Measurements from ENCODE around the gene ITGAX.
A peak's percentile ranks its signal among the peaks of the same experiment; 100 is the strongest.
"Not testable (repeated sequence)": the region's sequence is repeated elsewhere in the genome, so short reads cannot be mapped to it uniquely, and the experiment has no call there.

Gene ITGAX

DNA sequence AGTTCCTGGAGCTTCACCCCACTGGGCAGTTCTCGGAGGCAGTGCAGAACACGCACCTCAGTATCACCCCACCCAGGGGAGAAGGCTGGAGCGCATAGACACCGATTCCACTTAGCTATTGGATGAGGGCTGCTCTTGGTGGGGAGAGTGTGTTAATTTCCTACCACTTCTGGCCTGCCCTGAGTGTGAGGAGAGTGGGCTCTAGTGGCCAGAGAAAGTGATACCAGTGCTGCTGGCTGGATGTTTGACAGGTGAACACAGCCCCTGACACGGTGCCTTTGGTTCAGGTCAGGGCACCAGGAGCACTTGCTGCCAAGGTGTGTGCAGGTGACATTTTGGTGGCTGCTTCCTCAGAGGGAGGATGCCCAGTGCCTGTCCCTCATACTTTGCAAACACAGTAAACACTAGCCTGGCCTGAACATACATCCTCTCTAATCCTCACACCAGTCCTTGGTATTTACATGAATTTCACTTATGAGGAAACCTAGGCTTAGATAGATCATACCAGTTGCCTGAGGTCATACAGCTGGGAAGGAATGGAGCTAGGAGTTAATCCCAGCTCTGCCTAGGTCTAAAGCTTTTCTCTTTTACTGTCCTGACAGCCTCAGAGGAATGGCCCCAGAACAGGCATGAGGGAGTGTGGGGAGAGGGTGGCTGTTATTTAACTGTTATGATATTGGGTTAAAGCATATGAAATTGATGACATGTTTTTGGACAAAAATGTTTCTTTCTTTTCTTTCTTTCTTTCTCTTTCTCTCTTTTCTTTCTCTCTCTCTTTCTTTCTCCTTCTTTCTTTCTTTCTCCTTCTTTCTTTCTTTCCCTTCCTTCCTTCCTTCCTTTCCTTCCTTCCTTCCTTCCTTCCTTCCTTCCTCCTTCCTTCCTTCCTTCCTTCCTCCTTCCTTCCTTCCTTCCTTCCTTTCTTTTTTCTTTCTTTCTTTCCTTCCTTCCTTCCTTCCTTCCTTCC lies 21.0 kb upstream of the ITGAX start:
- Mint-ChIP-seq H3K27ac (peak overlapping the region in 1 of 2 donors; percentile 36), H3K4me1 (peaks cover 42% of the 10 kb centered on the region), H3K4me3 (peak overlapping the region in 1 of 2 donors; percentile 49), H3K9me3 (peaks cover 0 to 6% of the 10 kb centered on the region in 2 donors), H3K27me3 (peaks cover 10% of the 10 kb centered on the region)
- ATAC-seq, result peak; percentile 83
- DNase-seq, result peak; percentile 40 to 46

DNA sequence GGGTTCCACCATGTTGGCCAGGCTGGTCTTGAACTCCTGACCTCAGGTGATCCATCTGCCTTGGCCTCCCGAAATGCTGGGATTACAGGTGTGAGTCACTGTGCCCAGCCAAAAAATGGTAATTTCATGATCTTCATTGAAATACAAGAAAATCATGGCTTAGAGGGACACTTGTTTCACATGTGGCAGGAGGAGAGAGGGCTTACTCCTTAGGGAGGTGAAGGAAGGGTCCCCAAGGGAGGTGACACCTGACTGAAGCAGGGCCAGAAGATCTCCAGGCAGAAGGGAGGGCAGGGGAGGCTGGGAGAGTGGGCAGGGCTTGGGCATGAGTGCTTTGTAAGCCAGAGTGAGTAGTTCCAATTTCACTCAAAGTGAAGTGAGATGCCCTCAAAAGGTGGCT lies 20.0 kb upstream of the ITGAX start:
- Mint-ChIP-seq H3K27ac (no peak overlapping the region), H3K4me1 (peaks cover 45% of the 10 kb centered on the region), H3K4me3 (no peak overlapping the region), H3K27me3 (peaks cover 10% of the 10 kb centered on the region), H3K9me3 (peaks cover 0 to 7% of the 10 kb centered on the region in 2 donors)
- DNase-seq (peak in 1 of 2 donors; percentile 6), ATAC-seq (no peak)

DNA sequence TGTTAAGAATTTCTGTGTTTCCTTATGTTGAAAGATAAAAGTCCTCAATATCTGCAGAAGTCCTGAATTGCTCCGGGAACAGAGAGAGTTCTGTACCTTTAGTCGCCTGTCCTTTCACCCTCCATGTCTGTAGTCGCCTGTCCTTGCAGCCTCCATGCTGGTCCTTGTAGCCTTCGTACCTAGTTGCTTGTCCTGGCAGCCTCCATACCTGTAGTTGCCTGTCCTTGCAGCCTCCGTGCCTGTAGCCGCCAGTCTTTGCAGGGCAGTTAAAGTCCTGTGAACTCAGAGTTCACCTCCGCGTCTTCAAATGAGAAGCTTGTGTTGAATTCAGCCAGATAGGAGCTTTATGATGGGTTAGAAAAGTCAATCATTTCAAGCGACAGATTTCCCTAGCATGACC lies 19.5 kb upstream of the ITGAX start:
- no peak overlapping the region for H3K4me3 Mint-ChIP-seq

DNA sequence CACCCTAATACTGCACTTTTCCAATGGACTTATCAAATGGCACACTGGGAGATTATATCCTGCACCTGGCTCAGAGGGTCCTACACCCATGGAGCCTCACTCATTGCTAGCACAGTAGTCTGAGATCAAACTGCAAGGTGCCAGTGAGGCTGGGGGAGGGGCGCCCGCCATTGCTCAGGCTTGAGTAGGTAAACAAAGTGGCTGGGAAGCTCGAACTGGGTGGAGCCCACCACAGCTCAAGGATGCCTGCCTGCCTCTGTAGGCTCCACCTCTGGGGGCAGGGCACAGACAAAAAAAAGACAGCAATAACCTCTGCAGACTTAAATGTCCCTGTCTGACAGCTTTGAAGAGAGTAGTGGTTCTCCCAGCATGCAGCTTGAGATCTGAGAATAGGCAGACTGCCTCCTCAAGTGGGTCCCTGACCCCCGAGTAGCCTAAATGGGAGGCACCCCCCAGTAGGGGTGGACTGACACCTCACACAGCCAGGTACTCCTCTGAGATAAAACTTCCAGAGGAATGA lies 16.8 kb upstream of the ITGAX start:
- peak in 1 of 2 donors; percentile 3 for DNase-seq
- H3K4me3 Mint-ChIP-seq, result peak overlapping the region in 1 of 2 donors; percentile 16

More for the DNA sequence above, 19.5 kb upstream of the ITGAX start:
- Mint-ChIP-seq H3K9me3 (peaks cover 0 to 7% of the 10 kb centered on the region in 2 donors), H3K27ac (peak overlapping the region in 1 of 2 donors; percentile 43), H3K4me1 (peaks cover 42% of the 10 kb centered on the region), H3K27me3 (peaks cover 7% of the 10 kb centered on the region)
- DNase-seq (peak in 1 of 2 donors; percentile 2), ATAC-seq (no peak)

DNA sequence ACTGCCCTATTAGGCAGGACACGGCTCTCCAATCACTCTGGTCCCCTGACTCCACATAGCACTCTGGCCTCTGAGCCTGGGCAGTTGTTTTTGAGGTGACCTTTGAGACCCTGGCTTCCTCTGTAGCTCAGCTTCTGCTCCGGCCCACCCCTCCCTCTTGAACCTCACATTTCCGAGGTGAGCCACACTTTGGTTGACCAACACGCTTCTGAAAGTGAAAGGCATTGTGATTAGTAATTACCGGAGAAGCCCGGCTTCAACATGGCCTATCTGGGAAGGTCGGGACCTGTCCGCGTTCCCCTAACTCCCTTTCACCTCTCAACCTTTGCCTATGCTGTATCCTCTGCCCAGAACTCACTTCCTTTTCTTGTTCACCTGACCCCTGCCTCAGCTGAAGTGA lies 10.3 kb upstream of the ITGAX start:
- Mint-ChIP-seq H3K4me3 (peak overlapping the region in 1 of 2 donors; percentile 8), H3K27ac (no peak overlapping the region), H3K27me3 (no peaks in the 10 kb centered on the region), H3K4me1 (peaks cover 10% of the 10 kb centered on the region), H3K9me3 (no peaks in the 10 kb centered on the region)
- DNase-seq, result no peak
- ATAC-seq, result peak; percentile 42

More for the DNA sequence above, 16.8 kb upstream of the ITGAX start:
- not testable (repeated sequence) for H3K9me3 Mint-ChIP-seq, H3K27me3 Mint-ChIP-seq, ATAC-seq, H3K27ac Mint-ChIP-seq
- H3K4me1 Mint-ChIP-seq, result peaks cover 29% of the 10 kb centered on the region

DNA sequence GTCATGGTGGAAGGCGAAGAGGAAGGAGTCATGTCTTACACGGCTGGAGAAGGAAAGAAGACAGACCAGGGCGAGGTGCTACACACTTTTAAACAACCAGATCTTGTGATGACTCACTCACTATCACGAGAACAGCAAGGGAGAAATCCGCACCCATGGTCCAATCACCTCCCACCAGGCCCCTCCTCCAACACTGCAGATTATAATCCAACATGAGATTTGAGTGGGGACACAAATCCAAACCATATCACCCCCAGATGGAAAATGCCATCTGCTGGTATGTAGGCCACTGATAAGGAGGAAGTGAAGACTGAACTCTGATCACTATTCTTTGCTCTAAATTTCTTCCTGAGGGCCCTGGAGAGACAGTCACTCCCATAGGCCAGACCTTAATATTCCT lies 7.5 kb upstream of the ITGAX start:
- Mint-ChIP-seq H3K4me3 (no peak overlapping the region), H3K9me3 (no peaks in the 10 kb centered on the region), H3K4me1 (peaks cover 27% of the 10 kb centered on the region), H3K27me3 (no peaks in the 10 kb centered on the region), H3K27ac (no peak overlapping the region)
- no peak for ATAC-seq
- no peak for DNase-seq

DNA sequence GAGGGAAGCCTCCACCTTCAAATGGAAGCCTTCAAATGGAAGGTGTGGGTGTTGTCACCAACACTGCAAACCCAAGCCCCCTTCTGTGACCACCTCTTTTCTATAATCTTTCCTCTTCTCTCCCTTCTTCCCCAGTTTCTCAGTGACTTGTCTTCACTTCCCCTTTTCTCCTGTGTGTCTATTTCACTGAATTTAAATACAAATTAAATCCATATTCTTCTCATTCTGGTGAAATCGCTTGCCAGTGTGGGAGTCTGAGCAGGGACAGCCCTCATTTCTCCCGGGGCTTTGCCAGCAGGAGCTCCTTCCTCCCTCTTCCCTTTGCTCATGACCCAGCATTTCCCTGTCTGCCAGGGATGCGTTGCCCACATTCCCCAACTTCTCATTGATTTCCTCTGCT lies 6.4 kb upstream of the ITGAX start:
- no peaks in the 10 kb centered on the region for H3K27me3 Mint-ChIP-seq
- H3K9me3 Mint-ChIP-seq, result no peaks in the 10 kb centered on the region
- H3K4me3 Mint-ChIP-seq, result no peak overlapping the region
- peak overlapping the region in 1 of 2 donors; percentile 69 for H3K27ac Mint-ChIP-seq
- no peak for ATAC-seq
- peaks cover 39% of the 10 kb centered on the region for H3K4me1 Mint-ChIP-seq
- DNase-seq, result no peak

DNA sequence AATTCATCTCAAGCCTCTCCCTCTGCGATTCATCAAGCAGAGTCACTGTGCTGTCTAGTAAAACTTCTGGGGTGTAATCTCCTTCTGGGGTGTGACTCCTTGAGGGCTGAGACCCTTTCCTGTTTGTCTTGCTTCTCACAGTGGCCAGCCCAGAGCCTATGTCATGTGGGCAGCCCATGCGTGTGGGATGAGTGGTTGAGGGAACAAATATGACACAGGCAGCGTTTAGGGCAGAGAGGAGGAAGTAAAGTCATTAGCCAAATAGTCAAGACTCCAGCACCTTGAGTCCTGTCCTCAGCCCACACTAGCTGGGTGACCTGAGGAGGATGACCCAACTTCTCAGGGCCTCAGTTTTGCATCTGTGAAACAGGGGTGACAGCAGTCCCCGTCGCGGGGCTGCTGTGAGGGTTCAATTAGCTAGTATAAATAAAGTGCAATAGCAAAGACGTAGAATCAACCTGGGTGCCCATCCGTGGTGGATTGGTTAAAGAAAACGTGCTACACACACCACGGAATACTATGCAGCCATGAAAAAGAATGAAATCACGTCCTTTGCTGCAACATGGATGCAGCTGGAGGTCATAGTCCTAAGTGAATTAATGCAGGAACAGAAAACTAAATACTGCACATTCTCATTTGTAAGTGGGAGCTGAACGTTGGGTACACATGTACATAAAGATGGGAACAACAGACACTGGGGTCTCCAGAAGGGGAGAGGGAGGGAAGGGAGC lies 4.5 kb upstream of the ITGAX start:
- Mint-ChIP-seq H3K4me3 (no peak overlapping the region), H3K27me3 (no peaks in the 10 kb centered on the region), H3K9me3 (no peaks in the 10 kb centered on the region), H3K27ac (no peak overlapping the region), H3K4me1 (peaks cover 44% of the 10 kb centered on the region)
- peak in 1 of 2 donors; percentile 37 for DNase-seq
- ATAC-seq, result peak; percentile 20

DNA sequence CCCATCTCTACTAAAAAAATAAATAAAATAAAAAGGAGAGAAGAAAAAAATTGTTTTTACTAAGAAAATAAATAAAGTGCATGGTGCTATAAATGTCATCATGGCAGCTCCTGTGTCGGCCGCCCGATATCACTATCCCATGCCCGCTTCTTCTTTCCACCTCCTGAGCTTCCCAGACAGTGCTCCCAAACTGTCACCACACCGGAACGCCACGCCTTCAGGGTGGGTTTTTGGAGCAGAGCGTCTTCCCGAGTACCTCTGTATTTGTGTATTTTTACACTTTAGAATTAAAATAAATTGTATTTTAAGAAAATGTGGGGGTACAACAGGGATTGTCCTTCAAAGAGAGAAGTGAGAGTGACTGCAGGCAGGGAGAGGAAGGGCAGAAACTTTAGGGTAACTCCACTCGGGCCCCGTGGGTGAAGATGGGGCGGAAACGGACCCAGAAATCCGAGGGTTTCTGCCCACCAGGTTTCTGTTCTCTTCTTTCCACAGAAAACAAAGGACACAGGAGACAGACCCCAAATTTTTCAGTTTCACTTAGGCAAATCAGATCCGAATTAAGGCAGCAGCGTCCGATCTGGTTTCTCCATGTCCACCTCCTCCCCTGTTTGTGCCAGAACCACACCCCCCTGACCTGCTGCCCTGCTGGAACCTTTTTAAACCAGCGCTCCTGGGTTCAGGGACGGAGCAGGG lies 3.6 kb upstream of the ITGAX start:
- DNase-seq, result no peak
- peaks cover 54% of the 10 kb centered on the region for H3K4me1 Mint-ChIP-seq
- H3K27ac Mint-ChIP-seq, result no peak overlapping the region
- H3K4me3 Mint-ChIP-seq, result no peak overlapping the region
- ATAC-seq, result no peak
- no peaks in the 10 kb centered on the region for H3K9me3 Mint-ChIP-seq
- H3K27me3 Mint-ChIP-seq, result no peaks in the 10 kb centered on the region

DNA sequence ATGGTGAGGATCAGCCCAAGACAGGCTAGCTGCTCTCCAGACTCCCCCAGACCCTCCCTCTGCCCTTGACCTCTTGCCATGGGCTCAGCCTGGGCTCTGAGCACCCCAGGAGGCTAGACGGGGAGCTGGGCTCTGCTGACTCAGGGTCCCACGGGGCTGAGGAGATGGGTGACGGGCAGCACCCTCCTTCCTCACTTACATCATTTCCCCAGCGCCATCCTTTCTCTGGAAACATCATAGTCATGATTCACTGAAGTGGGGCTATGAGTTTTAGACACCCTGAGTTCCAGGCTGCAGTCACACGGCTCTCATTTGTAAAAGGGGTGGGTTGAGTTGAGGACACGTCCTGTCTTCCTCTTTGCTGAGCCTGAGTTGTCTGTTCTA lies 3.0 kb upstream of the ITGAX start:
- peaks cover 59% of the 10 kb centered on the region for H3K4me1 Mint-ChIP-seq
- peak in 1 of 2 donors; percentile 32 for DNase-seq
- ATAC-seq, result peak; percentile 2
- peak overlapping the region; percentile 69 to 92 for H3K27ac Mint-ChIP-seq
- no peak overlapping the region for H3K4me3 Mint-ChIP-seq
- H3K27me3 Mint-ChIP-seq, result no peaks in the 10 kb centered on the region
- no peaks in the 10 kb centered on the region for H3K9me3 Mint-ChIP-seq

DNA sequence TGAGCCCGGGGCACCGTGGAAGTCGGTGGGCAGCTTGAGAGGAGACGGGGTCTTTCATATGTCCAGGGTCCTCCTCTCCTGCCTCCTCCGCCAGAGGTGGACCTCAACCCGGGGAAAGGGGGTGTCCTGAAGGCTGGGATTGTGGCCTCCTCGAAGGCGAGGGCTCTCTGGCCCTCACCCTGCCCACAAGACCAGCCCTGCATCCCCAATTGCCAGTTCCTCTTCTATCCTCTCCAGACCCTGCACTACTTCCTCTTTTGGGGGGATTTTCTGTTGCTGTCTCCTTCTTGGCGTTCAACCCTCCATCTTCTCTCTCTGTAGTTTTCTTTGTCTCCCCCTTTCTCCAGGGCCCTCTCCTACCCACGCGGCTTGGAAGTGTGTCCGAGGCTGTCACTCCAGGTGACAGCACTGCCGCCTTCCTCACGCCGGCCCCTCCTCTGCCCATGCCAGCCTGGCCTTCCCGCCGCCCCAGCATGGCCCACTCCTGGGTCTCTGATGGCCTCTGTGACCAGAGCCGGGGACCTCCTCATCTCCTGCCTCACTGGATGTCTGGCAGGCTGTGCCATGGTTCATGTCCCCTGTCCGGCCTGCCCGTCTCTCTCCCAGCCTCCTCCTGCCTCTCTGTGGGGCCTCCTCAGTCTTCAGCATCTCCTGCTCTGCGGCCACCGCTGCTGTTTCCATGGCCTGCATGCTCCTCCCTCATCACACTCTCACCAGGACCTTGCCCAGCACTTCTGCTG lies 2.4 kb upstream of the ITGAX start:
- peaks cover 65% of the 10 kb centered on the region for H3K4me1 Mint-ChIP-seq
- no peaks in the 10 kb centered on the region for H3K9me3 Mint-ChIP-seq
- peak overlapping the region; percentile 6 to 14 for H3K4me3 Mint-ChIP-seq
- no peak for ATAC-seq
- H3K27me3 Mint-ChIP-seq, result no peaks in the 10 kb centered on the region
- peak overlapping the region; percentile 86 to 92 for H3K27ac Mint-ChIP-seq
- DNase-seq, result no peak

DNA sequence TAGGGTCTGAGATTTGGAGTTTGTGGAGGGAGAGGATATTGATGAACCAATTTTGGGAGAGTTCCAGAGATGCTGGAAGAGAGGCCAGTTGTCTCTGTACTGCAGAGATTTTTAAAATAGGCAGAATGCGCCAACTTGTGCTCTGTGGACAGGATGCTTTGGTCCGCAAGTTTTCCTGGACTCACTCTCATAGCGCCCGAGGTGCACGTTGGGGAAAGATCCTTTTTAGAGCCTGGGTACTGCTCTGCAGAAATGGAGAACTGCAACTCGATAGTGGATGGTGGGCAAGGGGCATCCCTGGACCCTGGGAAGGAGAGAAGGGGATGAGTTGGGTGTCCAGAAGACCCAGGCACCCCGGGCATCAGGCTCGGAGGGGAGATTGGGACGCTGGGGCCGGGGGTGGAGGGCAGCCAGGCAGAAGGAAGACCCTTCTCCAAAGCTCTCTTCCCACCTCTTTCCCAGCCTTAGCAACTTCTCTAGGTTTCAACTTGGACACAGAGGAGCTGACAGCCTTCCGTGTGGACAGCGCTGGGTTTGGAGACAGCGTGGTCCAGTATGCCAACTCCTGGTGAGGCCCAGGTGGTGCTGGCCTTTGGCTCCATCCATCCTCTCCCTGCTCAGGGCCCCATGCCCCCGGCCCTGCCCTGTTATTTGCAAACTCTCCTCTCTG lies 590 bp downstream of the ITGAX start:
- Mint-ChIP-seq H3K27ac (peak overlapping the region; percentile 94), H3K4me1 (peaks cover 74% of the 10 kb centered on the region), H3K4me3 (peak overlapping the region; percentile 73), H3K9me3 (no peaks in the 10 kb centered on the region), H3K27me3 (no peaks in the 10 kb centered on the region)
- DNase-seq (no peak), ATAC-seq (no peak)

DNA sequence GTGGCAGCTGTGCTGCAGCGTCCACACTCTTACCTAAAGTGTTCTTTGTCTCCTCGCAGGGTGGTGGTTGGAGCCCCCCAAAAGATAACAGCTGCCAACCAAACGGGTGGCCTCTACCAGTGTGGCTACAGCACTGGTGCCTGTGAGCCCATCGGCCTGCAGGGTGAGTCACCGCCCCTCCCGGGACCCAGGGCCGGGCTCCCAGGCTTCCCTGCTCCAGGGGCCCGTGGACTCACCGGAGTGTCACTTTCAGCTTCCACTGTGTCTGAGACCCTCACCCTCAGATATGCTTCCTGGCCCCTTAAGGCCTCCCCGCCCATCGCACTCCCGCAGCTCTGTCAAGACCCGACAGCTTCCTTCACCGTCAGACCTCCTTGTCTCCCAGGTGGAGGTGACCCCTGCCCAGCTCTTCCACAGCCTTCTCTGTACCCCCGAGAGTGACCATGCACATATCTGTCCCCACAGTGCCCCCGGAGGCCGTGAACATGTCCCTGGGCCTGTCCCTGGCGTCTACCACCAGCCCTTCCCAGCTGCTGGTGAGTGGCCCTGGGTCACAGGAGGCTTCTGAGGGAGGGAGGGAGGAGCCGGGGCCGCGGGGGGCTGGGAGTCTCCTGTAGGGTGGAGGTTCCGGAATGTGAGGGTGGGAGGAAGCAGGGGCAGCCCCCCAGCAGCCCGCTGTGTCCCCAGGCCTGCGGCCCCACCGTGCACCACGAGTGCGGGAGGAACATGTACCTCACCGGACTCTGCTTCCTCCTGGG lies 1.8 kb downstream of the ITGAX start:
- H3K27ac Mint-ChIP-seq, result peak overlapping the region; percentile 60 to 73
- no peaks in the 10 kb centered on the region for H3K9me3 Mint-ChIP-seq
- no peaks in the 10 kb centered on the region for H3K27me3 Mint-ChIP-seq
- peak overlapping the region in 1 of 2 donors; percentile 32 for H3K4me3 Mint-ChIP-seq
- peaks cover 71% of the 10 kb centered on the region for H3K4me1 Mint-ChIP-seq
- no peak for DNase-seq
- ATAC-seq, result no peak

All from stimulated activated naive CD8-positive, alpha-beta T cell treated with anti-CD3 and anti-CD28 coated beads, Interleukin-15, amount 100 ng/mL, for 72 hours (primary cell).